K562 (cell line): ENCODE measurements around the gene SLC35F4. TPM values are rescaled to one million over a fixed set of nuclear protein-coding genes. Genes with fewer than 3 reads are reported as not detected.

Experiments used
- ATAC-seq: fragments of 200-7000 bp; cut with Tn5 transposase; 3 replicates; pipeline ENCODE4 v1.9.1; 2020; ENCODE audit warnings: moderate library complexity
- BruUV-seq: library from RNA; stranded (reverse); fragments of 400-500 nt; replicated peaks from 2 replicates; lab custom pipeline; 2021; lab: Mats Ljungman, UMichigan
- CTCF ChIA-PET: fragments of 300-600 bp; formaldehyde crosslinking; extraction: SDS; loops from one replicate; lab custom pipeline; 2021; ENCODE audit warnings: low intra/inter-chr PET ratio; lab: Yijun Ruan, JAX
- POLR2A ChIA-PET: fragments of 300-600, 350-650 bp; sonication (Branson Sonifier 250); formaldehyde crosslinking; extraction: SDS; loops from one replicate; lab custom pipeline; 2021; ENCODE audit warnings: antibody characterized with exemption, inconsistent platforms; lab: Yijun Ruan, JAX
- DNase-seq, 4 experiments: peaks; one replicate each; pipeline versions ENCODE4 v3.0.0 to v3.0.0-alpha.2; 2011 to 2018; ENCODE audit warnings: low spot score in 3 of 4, mixed read lengths in 3 of 4; ENCODE audit errors: extremely low read depth in 1 of 4
- FAIRE-seq: peaks from 2 replicates; lab custom pipeline; 2011; peaks lifted over from hg19 to GRCh38; lab: Jason Lieb, UNC
- H2AFZ ChIP-seq: 2 replicates; pipeline ENCODE4 v1.6.0; 2011; ENCODE audit warnings: low read depth, low read length, control low read depth, inconsistent platforms
- H3K27ac ChIP-seq: fragments of 200-600 bp; 3 replicates; pipeline ENCODE4 v1.8.0; 2011; ENCODE audit warnings: low read depth, mild to moderate bottlenecking, control low read depth, inconsistent platforms, low read length, moderate library complexity, mixed read lengths; ENCODE audit errors: extremely low read depth
- H3K27me3 ChIP-seq, 2 experiments: fragments of 300-600 bp in 1 of 2; 2 replicates in 1 of 2; 3 replicates in 1 of 2; pipeline versions ENCODE4 v1.6.0 to v1.8.0; 2011; ENCODE audit warnings: inconsistent platforms in 2 of 2, low read length in 2 of 2, mild to moderate bottlenecking in 1 of 2, mixed read lengths in 1 of 2, moderate library complexity in 1 of 2; ENCODE audit not compliant: control insufficient read depth in 2 of 2, insufficient read depth in 2 of 2
- H3K36me3 ChIP-seq: fragments of 300-600 bp; 3 replicates; pipeline ENCODE4 v1.8.0; 2011; ENCODE audit warnings: mild to moderate bottlenecking, low read length, inconsistent platforms; ENCODE audit not compliant: control insufficient read depth, insufficient read depth
- H3K4me1 ChIP-seq, 2 experiments: fragments of 200-600 bp in 1 of 2; replicated peaks in 1 of 2; 2 replicates in 1 of 2; 3 replicates in 1 of 2; pipeline versions ENCODE4 v1.5.1 to v1.8.0; 2011; ENCODE audit warnings: inconsistent platforms in 2 of 2, low read length in 2 of 2, mild to moderate bottlenecking in 1 of 2, mixed read lengths in 1 of 2, moderate library complexity in 1 of 2; ENCODE audit not compliant: control insufficient read depth in 2 of 2, insufficient read depth in 2 of 2
- H3K4me2 ChIP-seq: 2 replicates; pipeline ENCODE4 v1.6.1; 2011; ENCODE audit warnings: low read length, control low read depth, inconsistent platforms, mixed read lengths; ENCODE audit not compliant: insufficient read depth
- H3K4me3 ChIP-seq: fragments of 200-600 bp; sonication (generic), shearing (Covaris generic); 2 replicates; pipeline ENCODE4 v1.5.1; 2016; ENCODE audit warnings: control low read depth, inconsistent platforms
- H3K79me2 ChIP-seq: fragments of 200-600 bp; 3 replicates; pipeline ENCODE4 v1.8.0; 2011; ENCODE audit warnings: low read length, inconsistent platforms; ENCODE audit not compliant: control insufficient read depth, insufficient read depth
- H3K9ac ChIP-seq, 2 experiments: 2 replicates each; pipeline versions ENCODE4 v1.6.0 to v1.6.1; 2011; ENCODE audit warnings: low read depth in 2 of 2, low read length in 2 of 2, control low read depth in 1 of 2, inconsistent platforms in 1 of 2, mild to moderate bottlenecking in 1 of 2, mixed read lengths in 1 of 2; ENCODE audit not compliant: insufficient read depth in 1 of 2
- H3K9me1 ChIP-seq: one replicate; pipeline ENCODE4 v1.6.0; 2011; ENCODE audit warnings: inconsistent platforms, mild to moderate bottlenecking, low read length, moderate library complexity; ENCODE audit not compliant: control insufficient read depth, insufficient read depth
- H3K9me3 ChIP-seq: replicated peaks from 2 replicates; pipeline ENCODE4 v1.5.1; 2011; ENCODE audit warnings: low read depth, low read length, inconsistent platforms; ENCODE audit not compliant: control insufficient read depth, insufficient read depth
- H4K20me1 ChIP-seq: replicated peaks from 2 replicates; pipeline ENCODE4 v1.6.1; 2011; ENCODE audit warnings: low read length, inconsistent platforms, mixed read lengths; ENCODE audit not compliant: control insufficient read depth, insufficient read depth
- CEBPB ChIP-seq: fragments of 450-650 bp; IDR thresholded peaks from 2 replicates; pipeline ENCODE4 v1.6.1; 2016; ENCODE audit warnings: missing genetic modification characterization, missing compliant biosample characterization
- HOXB6 ChIP-seq: fragments of 250-450 bp; sonication (Bioruptor Pico); IDR thresholded peaks from 2 replicates; pipeline ENCODE4 v1.5.1; 2022; ENCODE audit warnings: mild to moderate bottlenecking, borderline replicate concordance
- KLF16 ChIP-seq: IDR thresholded peaks from 2 replicates; pipeline ENCODE4 v1.6.1; 2016; ENCODE audit warnings: antibody characterized with exemption
- NFE2 ChIP-seq: IDR thresholded peaks from 2 replicates; pipeline ENCODE4 v1.6.1; 2014; ENCODE audit warnings: antibody characterized with exemption, low read depth
- NFIC ChIP-seq: fragments of 450-650 bp; IDR thresholded peaks from 2 replicates; pipeline ENCODE4 v1.6.1; 2017; ENCODE audit warnings: mild to moderate bottlenecking, inconsistent platforms
- PRMT5 ChIP-seq: sonication (generic); formaldehyde crosslinking; IDR thresholded peaks from 2 replicates; pipeline ENCODE4 v1.5.0; 2020; ENCODE audit warnings: missing genetic modification reagents
- RAD21 ChIP-seq, 2 experiments: fragments of 250-450 bp in 1 of 2; fragments of 450-650 bp in 1 of 2; sonication (Bioruptor Pico) in 1 of 2; formaldehyde crosslinking in 1 of 2; IDR thresholded peaks in 1 of 2; conservative IDR thresholded peaks in 1 of 2; 2 replicates each; pipeline versions ENCODE4 v1.4.0 to v1.8.0; 2020 to 2022; ENCODE audit warnings: mild to moderate bottlenecking in 2 of 2, moderate library complexity in 1 of 2
- SMARCC2 ChIP-seq: fragments of 450-650 bp; IDR thresholded peaks from 2 replicates; pipeline ENCODE4 v1.6.1; 2017; ENCODE audit warnings: antibody characterized with exemption, moderate library complexity, mild to moderate bottlenecking, low read depth
- SNRNP70 ChIP-seq: fragments of 200-400 bp; formaldehyde crosslinking; optimal IDR thresholded peaks from 2 replicates; pipeline ENCODE3; 2017; ENCODE audit warnings: low read depth, low read length
- U2AF1 ChIP-seq: fragments of 200-400 bp; formaldehyde crosslinking; optimal IDR thresholded peaks from 2 replicates; pipeline ENCODE3; 2017; ENCODE audit warnings: mild to moderate bottlenecking, low read depth, low read length, moderate library complexity
- ZNF785 ChIP-seq: fragments of 250-450 bp; sonication (Bioruptor Pico); IDR thresholded peaks from 2 replicates; pipeline ENCODE4 v1.4.0; 2020; ENCODE audit warnings: mild to moderate bottlenecking
- WGBS: fragments of 100-300 bp; shearing (Covaris generic); methylation state at CpG from one replicate; pipeline ENCODE4 v1.1.6; 2016; ENCODE audit warnings: low coverage, mixed read lengths; ENCODE audit not compliant: insufficient coverage; ENCODE audit errors: missing lambda C conversion rate; 5-methylcytosine and 5-hydroxymethylcytosine counted together
- in situ Hi-C: fragments of 300-500 bp; cut with MboI; formaldehyde crosslinking; loops from 4 replicates; pipeline ENCODE4 v1.15.0; 2018; ENCODE audit warnings: inconsistent platforms, mixed read lengths
- intact Hi-C: fragments of 100-400 bp; cut with micrococcal nuclease; formaldehyde crosslinking; loops from 2 replicates; pipeline ENCODE4 v1.14.2; 2022
- polyA plus RNA-seq, 8 experiments: library from polyadenylated mRNA; depleted of rRNA in 4 of 8; stranded (reverse) in 5 of 8; unstranded in 3 of 8; fragments of >200 nt; fragmentation: Nextera tagmentation in 2 of 8; fragmentation: Illumina TruSeq in 1 of 8; extraction: Ambion mirVana in 2 of 8; extraction: Trizol in 1 of 8; gene quantifications; 2 replicates each; pipeline versions ENCODE4 v1.2.1 to v1.2.3, GENCODE V29; 2011 to 2014; ENCODE audit warnings: inconsistent platforms in 1 of 8, missing spikeins in 1 of 8
- total RNA-seq, 7 experiments: library from RNA; depleted of rRNA in 6 of 7; stranded (reverse); fragments of >200 nt in 6 of 7; fragmentation: Illumina TruSeq in 2 of 7; extraction: Trizol in 2 of 7; gene quantifications; 2 replicates each; pipeline versions ENCODE4 v1.2.1 to v1.2.3, GENCODE V29; 2011 to 2021; ENCODE audit warnings: low replicate concordance in 1 of 7
- TF ChIP-seq, protein P1 (sequence below): sonication (generic); formaldehyde crosslinking; IDR thresholded peaks from 2 replicates; pipeline ENCODE4 v1.8.0; 2022; ENCODE audit warnings: mild to moderate bottlenecking, missing genetic modification reagents
- TF ChIP-seq, protein P2 (sequence below): sonication (generic); formaldehyde crosslinking; IDR thresholded peaks from 2 replicates; pipeline ENCODE4 v1.8.0; 2022; ENCODE audit warnings: mild to moderate bottlenecking, missing genetic modification reagents, borderline replicate concordance
- TF ChIP-seq, protein P3 (sequence below): fragments of 200-800 bp; sonication (Bioruptor generic); IDR thresholded peaks from 2 replicates; pipeline ENCODE4 v1.6.1; 2017; ENCODE audit warnings: missing genetic modification characterization, missing compliant biosample characterization

Gene SLC35F4
- total and polyA plus RNA-seq, 9 of the 15 experiments (the other 6 are each of a cell fraction or from before 2014, with no cell fraction given), result 0.01 TPM; not detected in 8

DNA sequence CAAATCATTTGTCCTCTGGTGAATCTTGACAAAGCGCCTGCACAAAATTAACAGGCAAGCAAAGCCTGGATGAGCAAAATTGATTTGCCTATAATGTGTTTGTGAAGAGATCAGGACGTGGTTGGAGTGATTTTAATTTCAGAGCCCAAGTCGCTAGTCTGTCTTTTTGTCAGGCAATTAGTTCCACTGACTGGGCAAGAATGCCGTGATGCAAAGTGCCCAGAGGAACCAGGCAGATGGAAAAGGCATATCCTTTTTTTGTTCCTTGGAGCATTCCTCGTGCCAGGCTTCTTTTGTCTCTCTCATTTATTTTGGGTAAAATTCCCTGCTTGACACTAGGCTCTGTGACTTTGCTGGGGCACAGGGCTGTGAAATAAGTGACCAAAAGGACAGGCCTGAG, 306.3 kb downstream of the SLC35F4 start:
- H3K4me1 ChIP-seq, result no peaks in the 10 kb centered on the region
- in situ Hi-C loops, result no loop called here
- no peak for TF ChIP-seq ZNF785 (CRISPR knock-in tag)
- no peak for TF ChIP-seq NFIC
- TF ChIP-seq, protein P1, sequence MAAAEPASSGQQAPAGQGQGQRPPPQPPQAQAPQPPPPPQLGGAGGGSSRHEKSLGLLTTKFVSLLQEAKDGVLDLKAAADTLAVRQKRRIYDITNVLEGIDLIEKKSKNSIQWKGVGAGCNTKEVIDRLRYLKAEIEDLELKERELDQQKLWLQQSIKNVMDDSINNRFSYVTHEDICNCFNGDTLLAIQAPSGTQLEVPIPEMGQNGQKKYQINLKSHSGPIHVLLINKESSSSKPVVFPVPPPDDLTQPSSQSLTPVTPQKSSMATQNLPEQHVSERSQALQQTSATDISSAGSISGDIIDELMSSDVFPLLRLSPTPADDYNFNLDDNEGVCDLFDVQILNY (CRISPR knock-in tag), result no peak
- no peak for TF ChIP-seq NFE2
- no peak for TF ChIP-seq U2AF1
- TF ChIP-seq, protein P2, sequence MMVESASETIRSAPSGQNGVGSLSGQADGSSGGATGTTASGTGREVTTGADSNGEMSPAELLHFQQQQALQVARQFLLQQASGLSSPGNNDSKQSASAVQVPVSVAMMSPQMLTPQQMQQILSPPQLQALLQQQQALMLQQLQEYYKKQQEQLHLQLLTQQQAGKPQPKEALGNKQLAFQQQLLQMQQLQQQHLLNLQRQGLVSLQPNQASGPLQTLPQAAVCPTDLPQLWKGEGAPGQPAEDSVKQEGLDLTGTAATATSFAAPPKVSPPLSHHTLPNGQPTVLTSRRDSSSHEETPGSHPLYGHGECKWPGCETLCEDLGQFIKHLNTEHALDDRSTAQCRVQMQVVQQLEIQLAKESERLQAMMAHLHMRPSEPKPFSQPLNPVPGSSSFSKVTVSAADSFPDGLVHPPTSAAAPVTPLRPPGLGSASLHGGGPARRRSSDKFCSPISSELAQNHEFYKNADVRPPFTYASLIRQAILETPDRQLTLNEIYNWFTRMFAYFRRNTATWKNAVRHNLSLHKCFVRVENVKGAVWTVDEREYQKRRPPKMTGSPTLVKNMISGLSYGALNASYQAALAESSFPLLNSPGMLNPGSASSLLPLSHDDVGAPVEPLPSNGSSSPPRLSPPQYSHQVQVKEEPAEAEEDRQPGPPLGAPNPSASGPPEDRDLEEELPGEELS, result no peak
- no peak for TF ChIP-seq RAD21 (CRISPR knock-in tag; conservative IDR thresholded peaks at IDR 0.05 in 1 of 2, IDR thresholded peaks at IDR 0.05 in 1 of 2)
- no peak for TF ChIP-seq PRMT5 (CRISPR knock-in tag)
- TF ChIP-seq HOXB6 (CRISPR knock-in tag), result no peak
- TF ChIP-seq SMARCC2, result no peak
- no peak for TF ChIP-seq SNRNP70
- no peak for TF ChIP-seq CEBPB (tag)
- TF ChIP-seq, protein P3, sequence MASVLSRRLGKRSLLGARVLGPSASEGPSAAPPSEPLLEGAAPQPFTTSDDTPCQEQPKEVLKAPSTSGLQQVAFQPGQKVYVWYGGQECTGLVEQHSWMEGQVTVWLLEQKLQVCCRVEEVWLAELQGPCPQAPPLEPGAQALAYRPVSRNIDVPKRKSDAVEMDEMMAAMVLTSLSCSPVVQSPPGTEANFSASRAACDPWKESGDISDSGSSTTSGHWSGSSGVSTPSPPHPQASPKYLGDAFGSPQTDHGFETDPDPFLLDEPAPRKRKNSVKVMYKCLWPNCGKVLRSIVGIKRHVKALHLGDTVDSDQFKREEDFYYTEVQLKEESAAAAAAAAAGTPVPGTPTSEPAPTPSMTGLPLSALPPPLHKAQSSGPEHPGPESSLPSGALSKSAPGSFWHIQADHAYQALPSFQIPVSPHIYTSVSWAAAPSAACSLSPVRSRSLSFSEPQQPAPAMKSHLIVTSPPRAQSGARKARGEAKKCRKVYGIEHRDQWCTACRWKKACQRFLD, result no peak
- no peak for TF ChIP-seq KLF16

More for the DNA sequence above, 306.3 kb downstream of the SLC35F4 start:
- Histone ChIP-seq H3K36me3 (no peaks in the 10 kb centered on the region), H2AFZ (no peak overlapping the region), H3K4me3 (no peak overlapping the region), H3K27me3 (no peaks in the 10 kb centered on the region), H3K9ac (no peak overlapping the region), H4K20me1 (no peaks in the 10 kb centered on the region), H3K9me3 (no peaks in the 10 kb centered on the region), H3K79me2 (no peaks in the 10 kb centered on the region), H3K9me1 (no peaks in the 10 kb centered on the region), H3K4me2 (no peak overlapping the region), H3K27ac (no peak overlapping the region)
- ChIA-PET POLR2A (no interaction called here), CTCF (no interaction called here)
- no peak for DNase-seq
- intact Hi-C loops, result no loop called here
- 0% methylated on average over 5 of the region's 5 CpGs for WGBS
- no TSS peak for BruUV-seq
- ATAC-seq, result no peak
- FAIRE-seq, result no peak
